ENCODE data around the gene NFIX.

NFIX gene

DNA sequence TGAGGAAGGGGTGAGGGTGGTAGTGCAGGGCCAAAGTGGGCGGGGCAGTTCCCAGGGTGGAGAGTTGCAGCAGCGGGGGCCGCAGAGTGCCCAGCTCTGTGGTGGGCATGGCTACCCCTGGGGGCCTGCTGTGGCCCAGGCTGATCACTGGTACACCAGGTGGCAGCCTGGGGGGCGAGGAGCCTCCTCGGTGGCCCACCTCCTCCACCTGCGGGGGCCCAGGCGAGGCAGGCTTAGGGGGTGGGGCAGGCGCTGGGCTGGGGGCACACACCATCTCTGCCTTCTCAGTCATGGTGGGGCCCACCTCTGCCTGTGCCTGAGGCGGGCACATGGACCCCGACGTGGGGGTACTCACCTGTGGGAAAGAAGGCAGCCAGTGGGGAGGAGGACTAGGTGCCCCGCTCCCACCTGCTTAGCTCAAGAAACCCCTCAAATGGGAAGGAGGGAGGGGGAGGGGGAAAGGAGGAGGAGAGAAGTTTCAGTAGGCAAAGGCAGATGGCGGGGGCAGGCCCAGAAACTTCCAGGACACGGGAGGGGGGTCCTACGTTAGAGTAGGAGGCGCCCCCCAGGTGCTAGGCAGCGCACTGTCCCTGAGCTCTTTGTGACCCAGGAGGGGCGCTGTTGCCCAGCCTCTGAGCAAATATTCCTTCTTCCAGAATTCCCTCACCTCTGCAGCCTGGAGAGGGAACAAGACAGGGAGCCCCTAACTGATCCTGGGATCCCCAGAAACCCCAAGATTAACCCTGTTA is 105.7 kb downstream of the NFIX start:
- DNase-seq (ENCODE audit: low spot score) (no peak), FAIRE-seq (no peak)

DNA sequence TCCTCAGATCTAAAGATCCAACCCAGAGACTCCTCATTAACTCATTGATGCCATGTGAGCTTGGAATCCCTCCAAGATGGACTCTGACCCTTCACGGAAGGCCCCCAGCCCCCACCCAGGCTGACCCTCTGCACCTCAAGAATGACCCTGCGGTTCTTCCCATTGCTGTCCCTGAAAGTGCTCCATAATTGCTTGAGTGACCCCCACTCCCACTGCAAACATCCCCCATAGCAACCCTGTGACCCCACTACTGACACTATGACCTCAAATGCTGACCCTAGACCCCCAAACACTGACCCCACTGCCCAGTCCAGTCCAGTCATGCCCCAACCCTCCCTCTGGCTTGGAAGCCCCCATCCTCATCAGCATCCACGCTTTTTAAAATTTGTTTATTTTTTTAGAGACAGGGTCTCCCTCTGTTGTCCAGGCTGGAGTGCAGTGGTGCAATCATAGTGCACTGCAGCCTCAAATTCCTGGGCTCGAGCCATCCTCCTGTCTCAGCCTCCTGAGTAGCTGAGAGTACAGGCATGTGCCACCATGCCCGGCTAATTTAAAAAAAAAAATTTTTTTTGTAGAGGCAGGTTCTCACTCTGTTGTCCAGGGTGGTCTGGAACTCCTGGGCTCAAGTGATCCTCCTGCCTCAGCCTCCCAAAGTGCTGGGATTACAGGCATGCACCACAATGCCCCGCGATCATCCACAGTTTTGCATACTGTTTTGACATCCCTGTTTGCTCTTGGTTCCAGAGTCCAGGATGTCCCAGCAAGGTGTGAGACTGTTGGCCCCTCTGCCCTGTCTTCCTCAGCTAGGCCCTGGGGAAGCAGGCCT is 106.5 kb downstream of the NFIX start:
- FAIRE-seq, result no peak

GRCh38 chr19:13102416-13102665 is 107.1 kb downstream of the NFIX start:
- FAIRE-seq, result no peak
- no peak for DNase-seq (ENCODE audit: low spot score)

More for the DNA sequence above, 106.5 kb downstream of the NFIX start:
- no peak for DNase-seq (ENCODE audit: low spot score)

GRCh38 chr19:13102666-13103580 is 107.6 kb downstream of the NFIX start, which contains the start of gene LYL1:
LYL1 (minus strand) TSS chr19:13102858; CDS start chr19:13101171, 1,687 bp downstream.
- DNase-seq (ENCODE audit: low spot score), result no peak
- FAIRE-seq, result no peak

DNA sequence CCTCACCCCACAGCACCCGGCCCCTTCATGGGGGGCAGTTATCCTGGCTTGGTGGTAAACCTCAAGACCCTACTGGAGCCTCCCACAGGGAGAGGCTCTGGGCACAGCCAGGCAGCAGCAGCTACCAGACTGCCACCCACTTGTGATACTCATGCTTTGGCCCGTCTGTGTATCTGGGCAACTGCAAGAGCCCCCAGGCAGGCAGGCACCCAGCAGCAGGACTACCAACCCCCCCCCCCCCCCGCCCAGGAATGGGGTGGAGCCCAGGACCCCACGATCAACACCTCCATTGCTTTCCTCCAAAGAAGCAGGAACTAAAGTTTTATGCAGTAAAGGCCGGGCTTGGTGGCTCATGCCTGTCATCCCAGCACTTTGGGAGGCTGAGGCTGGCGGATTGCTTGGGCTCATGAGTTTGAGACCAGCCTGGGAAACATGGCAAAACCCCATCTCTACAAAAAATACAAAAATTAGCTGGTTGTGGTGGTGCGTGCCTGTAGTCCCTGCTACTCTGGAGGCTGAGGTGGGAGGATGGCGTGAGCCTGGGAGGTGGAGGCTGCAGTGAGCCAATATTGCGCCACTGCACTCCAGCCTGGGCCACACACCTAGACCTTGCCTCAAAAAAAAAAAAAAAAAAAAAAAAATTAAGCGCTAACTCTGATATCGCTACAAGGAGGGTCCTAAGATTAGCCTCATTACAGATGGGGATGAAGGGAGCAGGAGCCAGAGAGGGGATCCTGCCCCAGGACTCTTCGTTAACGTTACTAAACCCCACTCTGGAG is 108.5 kb downstream of the NFIX start:
- FAIRE-seq, result no peak
- no peak for DNase-seq (ENCODE audit: low spot score)

GRCh38 chr19:13104360-13104847 is 109.1 kb downstream of the NFIX start:
- DNase-seq (ENCODE audit: low spot score), result no peak
- FAIRE-seq, result no peak

GRCh38 chr19:13104848-13105711 is 109.8 kb downstream of the NFIX start:
- DNase-seq (ENCODE audit: low spot score) (no peak), FAIRE-seq (no peak)

DNA sequence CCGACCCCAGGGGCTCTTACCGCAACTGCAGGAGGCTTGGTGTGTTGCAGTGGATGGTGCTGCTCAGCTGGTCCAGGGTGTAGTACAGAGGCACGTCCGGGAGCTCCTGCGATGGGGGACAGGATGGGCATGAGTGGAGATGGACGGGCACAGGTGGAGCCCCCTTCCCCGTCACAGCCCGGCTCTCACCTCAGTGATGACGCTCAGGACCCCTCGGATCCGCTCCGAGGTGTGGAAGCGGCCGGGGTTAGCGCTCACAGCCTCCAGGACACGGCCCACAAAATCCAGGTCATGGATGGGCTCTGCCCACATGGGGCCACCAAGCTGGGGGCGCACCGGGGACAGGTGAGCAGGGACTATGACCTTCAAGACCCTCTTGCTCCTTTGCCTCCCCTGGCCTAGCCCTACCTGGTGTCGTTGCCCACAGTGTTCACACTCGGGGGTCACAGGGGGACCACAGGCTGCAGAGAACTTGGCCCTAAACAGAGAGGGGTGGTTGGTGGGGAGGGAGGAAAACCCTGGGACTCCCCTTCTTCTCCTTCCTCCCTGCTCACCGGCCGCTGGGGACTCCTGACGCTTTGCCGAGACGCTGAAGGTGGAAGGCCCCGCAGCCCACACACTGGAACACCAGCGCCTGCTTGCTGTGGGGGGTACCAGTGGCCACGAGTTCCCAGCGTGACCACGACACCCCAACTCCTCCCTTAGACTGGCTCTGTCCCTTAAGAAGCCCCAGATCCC is 114.3 kb downstream of the NFIX start:
- DNase-seq (ENCODE audit: low spot score), result no peak
- FAIRE-seq, result no peak

GRCh38 chr19:13110099-13110610 is 114.9 kb downstream of the NFIX start:
- FAIRE-seq (no peak), DNase-seq (ENCODE audit: low spot score) (no peak)

DNA sequence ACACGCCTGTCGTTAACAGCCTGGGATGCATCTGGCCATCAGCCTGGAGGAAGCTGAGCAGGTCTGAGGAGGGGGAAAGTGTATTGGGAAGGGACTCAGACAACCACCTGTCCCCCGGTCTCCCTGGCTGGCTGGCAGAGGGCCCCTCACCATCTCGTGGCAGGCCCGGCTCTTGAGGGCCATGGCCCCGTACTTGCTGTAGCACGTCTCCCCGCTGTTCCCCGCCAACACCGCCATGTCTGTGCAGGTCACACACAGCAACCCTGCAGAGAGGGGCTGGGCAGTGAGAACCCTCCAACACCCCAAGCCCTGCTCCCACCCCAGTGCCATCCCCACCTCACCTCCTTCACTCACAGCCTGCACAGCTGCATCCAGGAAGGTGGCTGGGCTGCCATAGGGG is 117.3 kb downstream of the NFIX start:
- DNase-seq (ENCODE audit: low spot score), result no peak
- FAIRE-seq, result no peak

DNA sequence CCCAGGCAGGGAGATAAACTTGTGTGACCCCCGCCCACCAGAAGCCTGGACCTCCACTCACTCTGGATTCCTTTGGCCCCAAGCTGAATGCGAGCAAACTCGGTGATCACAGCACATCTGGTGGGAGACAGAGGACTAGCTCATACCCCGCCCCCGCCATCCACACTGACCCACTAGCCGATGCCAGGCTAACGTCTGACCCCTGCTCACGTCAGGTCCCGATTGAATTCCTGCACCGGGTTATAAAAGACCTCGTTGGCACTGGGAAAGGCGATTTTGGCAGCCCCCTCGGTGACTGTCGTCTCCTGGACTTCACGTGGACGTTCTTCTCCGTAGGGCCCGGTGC is 120.6 kb downstream of the NFIX start:
- FAIRE-seq, result no peak
- no peak for DNase-seq (ENCODE audit: low spot score)

DNA sequence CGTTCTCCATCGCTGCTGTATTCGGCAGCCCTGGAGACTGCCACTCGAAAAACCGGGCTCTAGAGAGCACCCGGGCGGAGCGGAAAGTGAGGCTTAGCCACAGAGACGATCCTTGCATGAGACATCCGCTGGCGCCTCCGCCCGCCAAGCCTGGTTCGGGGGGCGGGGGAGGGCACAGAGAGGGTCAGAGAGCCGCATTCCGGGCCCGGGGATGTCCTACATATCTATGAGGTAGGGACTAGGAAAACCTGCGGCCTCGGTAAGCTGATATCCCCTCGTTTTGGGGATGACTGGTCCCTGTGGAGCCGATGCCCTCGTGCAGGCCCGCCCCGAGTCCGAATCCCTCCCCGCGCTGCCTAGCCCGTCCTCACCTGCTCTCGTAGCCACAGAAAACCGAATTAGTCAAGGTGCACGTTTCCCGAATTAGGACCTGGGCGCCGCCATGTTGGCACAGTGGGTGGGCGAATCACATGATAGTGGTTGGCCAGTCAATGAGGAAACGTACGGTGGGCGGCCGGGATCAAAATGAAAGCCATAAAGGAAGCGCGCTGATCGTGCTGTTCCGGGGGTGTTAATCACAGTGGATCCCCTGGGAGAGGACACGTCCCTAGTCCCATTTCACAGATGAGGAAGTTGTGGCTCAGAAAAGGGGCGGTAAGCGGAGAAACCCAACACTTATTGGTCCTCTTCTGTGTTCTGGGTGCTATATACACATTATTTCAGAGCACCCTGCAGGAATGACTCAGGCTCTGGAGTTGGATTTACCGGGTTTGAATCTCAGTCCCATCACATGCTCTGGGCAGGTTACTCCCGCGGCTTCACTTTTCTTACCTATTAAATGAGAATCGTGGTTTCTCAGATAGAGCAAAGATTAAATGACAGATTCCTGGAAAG is 121.3 kb downstream of the NFIX start, which contains the start of gene TRMT1:
Gene TRMT1, minus strand, starts transcription at position 459 of the 894 bp plus-strand sequence. Its CDS starts 341 bp downstream, at position 118.
- FAIRE-seq, result peak; percentile 56
- DNase-seq (ENCODE audit: low spot score), result peak; percentile 91

DNA sequence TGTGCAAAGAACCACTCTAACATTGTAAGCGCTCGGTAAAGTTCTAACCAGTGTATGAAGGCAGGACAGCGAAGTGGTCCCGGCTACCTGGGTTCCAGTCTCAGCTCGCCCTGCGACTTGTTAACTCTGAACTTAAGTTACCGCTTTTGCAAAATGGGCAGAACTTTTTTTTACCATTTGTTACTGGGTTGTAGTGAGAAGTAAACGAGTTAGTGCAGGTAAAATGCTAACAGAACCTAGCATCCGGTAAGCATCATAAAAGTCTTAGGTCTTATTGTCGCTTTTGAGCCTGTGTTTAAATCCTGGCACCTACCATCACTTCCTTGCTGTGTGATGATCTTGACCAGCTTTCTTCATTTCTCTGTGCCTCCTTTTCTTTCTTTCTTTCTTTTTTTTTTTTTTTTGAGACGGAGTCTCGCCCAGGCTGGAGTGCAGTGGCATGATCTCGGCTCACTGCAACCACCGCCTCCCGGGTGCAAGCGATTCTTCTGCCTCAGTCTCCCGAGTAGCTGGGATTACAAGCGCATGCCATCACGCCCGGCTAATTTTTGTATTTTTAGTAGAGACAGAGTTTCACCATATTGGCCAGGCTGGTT is 122.0 kb downstream of the NFIX start:
- no peak for DNase-seq (ENCODE audit: low spot score)

GRCh38 chr19:13117772-13118423 is 122.6 kb downstream of the NFIX start, which contains the start of gene NACC1:
NACC1 (plus strand) TSS chr19:13118264; CDS start chr19:13135208, 16,944 bp downstream.
- DNase-seq (ENCODE audit: low spot score) (peak; percentile 83), FAIRE-seq (no peak)

More for the DNA sequence above, 122.0 kb downstream of the NFIX start:
- FAIRE-seq, result no peak

GRCh38 chr19:13118424-13119193 is 123.3 kb downstream of the NFIX start:
- no peak for FAIRE-seq
- DNase-seq (ENCODE audit: low spot score), result peak; percentile 34

GRCh38 chr19:13119627-13120026 is 124.4 kb downstream of the NFIX start:
- FAIRE-seq, result no peak
- no peak for DNase-seq (ENCODE audit: low spot score)
